Brain microvascular endothelial cell (primary cell): ENCODE data around the gene CHERP.

Experiments used
- DNase-seq: peaks from one replicate; pipeline ENCODE4 v3.0.0-alpha.2; 2020
- H3K27ac ChIP-seq: fragments of 250-450 bp; sonication (Bioruptor Pico); 2 replicates; pipeline ENCODE4 v1.5.1; 2020; ENCODE audit warnings: mild to moderate bottlenecking, moderate library complexity
- H3K27me3 ChIP-seq: fragments of 250-450 bp; sonication (Bioruptor Pico); replicated peaks from 2 replicates; pipeline ENCODE4 v1.5.1; 2020; ENCODE audit warnings: mild to moderate bottlenecking
- H3K36me3 ChIP-seq: fragments of 250-450 bp; sonication (Bioruptor Pico); replicated peaks from 2 replicates; pipeline ENCODE4 v1.5.1; 2020; ENCODE audit warnings: mild to moderate bottlenecking
- H3K4me3 ChIP-seq: 2 replicates; pipeline ENCODE4 v1.5.1; 2011; ENCODE audit warnings: low read depth, mild to moderate bottlenecking, control low read depth, low read length, moderate library complexity
- in situ Hi-C: cut with HindIII; loops from 2 replicates; pipeline ENCODE4 v1.10.0; 2017; ENCODE audit warnings: low sequenced_read_pairs, low pct_ligation_motif_present
- TF ChIP-seq, protein P1 (sequence below): IDR thresholded peaks from 2 replicates; pipeline ENCODE4 v1.5.1; 2011; ENCODE audit warnings: low read depth, mild to moderate bottlenecking, moderate library complexity, low read length, control low read depth, inconsistent platforms; ENCODE audit errors: missing control alignments

CHERP gene

DNA sequence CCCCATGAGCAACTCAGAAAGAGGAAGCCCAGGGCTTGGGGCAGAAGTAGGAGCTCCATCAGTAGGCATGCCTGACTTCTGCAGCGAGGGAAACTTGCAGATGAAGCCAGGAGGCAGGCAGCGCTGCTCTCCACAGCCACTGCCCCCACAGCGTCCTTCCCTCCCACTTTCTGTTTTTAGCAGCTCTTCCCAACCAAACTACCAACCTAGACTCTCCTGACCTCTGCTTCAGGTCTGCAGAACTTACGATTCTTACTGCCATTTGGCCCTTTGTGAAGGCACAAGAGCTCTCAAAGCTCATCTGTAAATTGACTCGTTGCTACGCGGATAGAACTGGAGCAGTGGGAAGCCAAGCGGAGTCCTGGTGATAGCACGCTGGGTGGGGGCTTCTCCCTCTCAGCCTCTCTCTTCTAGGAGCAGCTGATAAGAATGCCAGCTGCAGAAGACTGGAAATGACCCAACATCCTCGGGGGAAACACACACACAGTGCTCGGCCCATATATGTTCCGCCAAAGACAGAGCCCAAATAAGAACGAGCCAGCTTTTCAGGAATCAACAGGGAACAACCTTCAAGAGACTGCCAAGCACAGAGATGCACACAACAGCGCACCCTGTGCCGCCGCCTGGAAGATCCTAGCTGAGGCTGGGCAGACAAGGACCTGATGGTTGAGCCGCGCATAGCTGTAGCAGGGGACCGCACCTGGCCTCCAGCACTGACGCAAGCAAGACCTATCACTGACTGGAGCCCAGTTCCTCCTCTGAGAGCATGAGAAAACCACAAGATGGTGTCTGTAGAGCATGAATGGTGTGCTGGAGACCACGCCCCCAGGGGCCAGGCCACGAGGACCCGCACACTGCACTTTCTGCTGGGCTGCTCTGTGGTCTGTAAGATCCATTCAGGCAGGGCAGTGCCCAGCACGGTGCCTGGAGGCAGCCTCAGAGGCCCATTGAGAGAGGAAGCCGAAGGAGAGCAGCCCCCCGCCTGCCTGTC lies 45.9 kb upstream of the CHERP start:
- H3K27me3 ChIP-seq, result no peaks in the 10 kb centered on the region
- in situ Hi-C loops, result no loop called here
- H3K36me3 ChIP-seq, result no peaks in the 10 kb centered on the region
- no peak overlapping the region for H3K4me3 ChIP-seq
- no peak overlapping the region for H3K27ac ChIP-seq
- no peak for DNase-seq
- TF ChIP-seq, protein P1, sequence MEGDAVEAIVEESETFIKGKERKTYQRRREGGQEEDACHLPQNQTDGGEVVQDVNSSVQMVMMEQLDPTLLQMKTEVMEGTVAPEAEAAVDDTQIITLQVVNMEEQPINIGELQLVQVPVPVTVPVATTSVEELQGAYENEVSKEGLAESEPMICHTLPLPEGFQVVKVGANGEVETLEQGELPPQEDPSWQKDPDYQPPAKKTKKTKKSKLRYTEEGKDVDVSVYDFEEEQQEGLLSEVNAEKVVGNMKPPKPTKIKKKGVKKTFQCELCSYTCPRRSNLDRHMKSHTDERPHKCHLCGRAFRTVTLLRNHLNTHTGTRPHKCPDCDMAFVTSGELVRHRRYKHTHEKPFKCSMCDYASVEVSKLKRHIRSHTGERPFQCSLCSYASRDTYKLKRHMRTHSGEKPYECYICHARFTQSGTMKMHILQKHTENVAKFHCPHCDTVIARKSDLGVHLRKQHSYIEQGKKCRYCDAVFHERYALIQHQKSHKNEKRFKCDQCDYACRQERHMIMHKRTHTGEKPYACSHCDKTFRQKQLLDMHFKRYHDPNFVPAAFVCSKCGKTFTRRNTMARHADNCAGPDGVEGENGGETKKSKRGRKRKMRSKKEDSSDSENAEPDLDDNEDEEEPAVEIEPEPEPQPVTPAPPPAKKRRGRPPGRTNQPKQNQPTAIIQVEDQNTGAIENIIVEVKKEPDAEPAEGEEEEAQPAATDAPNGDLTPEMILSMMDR, result no peak

DNA sequence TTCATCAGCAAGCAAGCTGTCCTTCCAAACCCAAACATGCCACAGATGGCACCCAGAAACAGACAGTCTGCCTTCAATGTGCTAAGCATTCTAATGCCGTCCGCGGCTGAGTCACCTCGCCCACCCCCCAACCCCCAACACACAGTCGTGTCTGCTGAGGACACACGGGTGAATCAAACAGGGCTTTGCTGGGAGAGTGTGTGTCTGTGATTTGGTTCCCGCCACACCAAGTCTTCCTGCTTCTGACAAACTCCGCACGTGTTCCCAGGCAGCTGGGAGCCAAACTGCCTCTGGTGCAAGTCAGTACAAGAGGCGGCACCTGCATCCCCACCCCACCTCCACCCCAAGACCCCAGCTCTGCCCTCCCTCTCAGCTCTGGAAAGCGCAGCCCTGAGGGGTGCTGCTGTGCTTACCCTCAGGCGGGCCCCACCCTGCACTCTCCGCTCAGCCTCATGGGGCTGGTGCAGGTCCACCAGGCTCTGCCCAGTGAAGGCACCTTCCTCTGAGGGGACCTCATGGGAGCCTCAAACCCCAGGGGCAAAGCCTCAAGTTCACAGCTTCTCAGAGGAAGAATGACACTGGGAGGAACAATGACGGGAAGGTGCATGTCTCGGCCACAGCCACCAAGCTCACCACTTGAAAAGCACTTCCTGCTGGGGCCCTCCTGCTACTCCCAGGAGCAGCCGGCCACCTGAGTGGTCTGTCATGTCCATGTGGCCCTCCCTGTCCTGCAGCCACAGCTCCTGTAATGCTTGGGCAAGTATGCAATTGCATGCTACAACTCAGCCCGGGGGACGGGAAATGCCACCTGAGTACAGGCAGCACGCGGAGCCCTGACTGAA lies 45.0 kb upstream of the CHERP start:
- H3K36me3 ChIP-seq, result no peaks in the 10 kb centered on the region

DNA sequence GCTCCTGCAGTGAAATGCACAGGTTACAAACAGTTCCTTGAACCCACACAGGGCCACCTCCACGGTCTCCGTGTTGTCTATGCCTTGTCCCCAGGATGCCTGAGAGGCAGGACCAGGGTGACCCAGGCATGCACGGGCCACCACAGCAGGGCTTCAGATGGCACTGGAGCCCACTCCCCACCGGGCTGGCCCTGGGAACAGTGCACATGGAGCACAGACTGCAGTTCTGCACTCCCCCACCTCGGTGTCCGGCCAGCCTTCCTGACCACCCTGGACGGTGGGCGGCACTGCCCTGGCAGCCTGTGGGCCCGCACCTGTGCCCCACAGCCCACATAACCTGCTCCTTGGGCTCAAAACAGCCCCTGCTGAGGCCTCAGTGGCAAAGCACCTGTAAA lies 44.2 kb upstream of the CHERP start:
- TF ChIP-seq, protein P1, result no peak

More for the DNA sequence above, 45.0 kb upstream of the CHERP start:
- H3K27ac ChIP-seq, result no peak overlapping the region
- H3K27me3 ChIP-seq, result no peaks in the 10 kb centered on the region
- DNase-seq, result peak; percentile 59
- in situ Hi-C loops, result no loop called here
- H3K4me3 ChIP-seq, result no peak overlapping the region
- TF ChIP-seq, protein P1, result no peak

DNA sequence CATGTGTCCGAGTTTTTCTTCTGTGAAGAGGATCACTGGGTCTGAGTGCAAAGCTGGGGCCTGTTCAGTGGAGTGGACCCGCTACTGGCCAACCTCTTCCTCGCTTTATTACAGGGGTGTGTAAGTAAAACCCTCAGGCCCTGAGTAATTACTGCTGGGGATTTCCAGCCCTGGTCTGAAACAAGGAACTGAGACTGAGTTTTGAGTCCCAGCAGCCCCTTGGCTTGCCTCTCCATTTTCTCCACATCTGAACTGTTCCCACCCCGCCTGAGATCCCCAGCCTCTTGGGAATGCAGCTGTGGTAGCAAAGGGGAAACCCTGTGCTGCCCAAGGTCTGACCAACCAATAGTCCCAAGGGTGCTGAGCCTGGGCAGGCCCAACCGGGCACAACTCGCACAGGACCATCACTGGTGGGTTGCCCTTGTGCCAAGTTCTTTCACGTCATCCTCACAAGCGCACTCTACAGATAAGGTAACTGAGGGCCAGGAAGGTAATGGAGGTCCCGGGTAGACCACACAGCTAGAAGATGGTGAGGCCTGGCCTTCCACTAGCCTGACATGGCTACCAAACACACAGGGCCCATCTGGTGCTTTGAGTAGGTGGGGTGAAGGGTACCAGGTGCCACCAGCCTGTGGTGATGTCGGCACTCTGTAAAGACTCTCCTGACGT lies 43.7 kb upstream of the CHERP start:
- no peak overlapping the region for H3K27ac ChIP-seq
- no peaks in the 10 kb centered on the region for H3K27me3 ChIP-seq
- TF ChIP-seq, protein P1, result no peak
- no peak overlapping the region for H3K4me3 ChIP-seq
- in situ Hi-C loops, result no loop called here
- peaks cover 3% of the 10 kb centered on the region for H3K36me3 ChIP-seq
- no peak for DNase-seq

More for the DNA sequence above, 44.2 kb upstream of the CHERP start:
- H3K36me3 ChIP-seq, result peaks cover 3% of the 10 kb centered on the region
- no peaks in the 10 kb centered on the region for H3K27me3 ChIP-seq
- in situ Hi-C loops, result no loop called here
- H3K4me3 ChIP-seq, result no peak overlapping the region
- H3K27ac ChIP-seq, result no peak overlapping the region
- DNase-seq, result no peak

DNA sequence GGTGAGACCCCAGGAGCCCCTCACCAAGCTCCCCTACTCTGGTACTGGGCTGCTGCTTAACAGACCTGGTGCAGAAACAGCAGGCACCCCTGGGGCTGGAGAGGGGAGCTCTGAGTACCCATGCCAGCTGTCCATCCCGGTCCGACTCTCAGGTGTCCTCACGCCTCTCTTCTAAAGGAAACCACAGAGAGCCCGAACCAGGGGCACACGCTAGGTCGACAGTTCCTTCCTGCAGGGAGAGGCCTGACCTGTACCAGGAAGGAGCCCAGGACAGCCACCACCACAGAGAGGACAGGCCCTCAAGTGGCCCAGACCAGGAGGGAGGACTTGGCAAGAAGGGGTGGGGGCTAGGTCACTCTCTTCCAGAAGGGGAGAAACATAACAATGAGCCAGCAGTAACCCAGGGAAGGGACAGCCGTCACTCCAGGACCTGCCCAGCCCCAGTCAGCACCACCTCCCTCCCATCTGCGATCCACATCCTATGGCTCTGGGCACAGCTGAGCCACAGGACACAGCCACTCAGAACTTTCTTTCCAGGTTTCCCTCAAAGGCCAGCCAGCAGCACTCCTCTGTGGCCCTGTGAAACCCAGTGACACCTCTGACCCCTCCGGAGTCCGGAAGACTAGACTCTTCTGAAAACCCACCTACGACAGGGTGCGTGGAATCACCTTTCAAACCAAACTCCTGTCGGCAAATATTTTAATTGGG lies 43.0 kb upstream of the CHERP start:
- no peak for DNase-seq
- Histone ChIP-seq H3K36me3 (peaks cover 3% of the 10 kb centered on the region), H3K4me3 (no peak overlapping the region), H3K27ac (peak overlapping the region; percentile 71), H3K27me3 (no peaks in the 10 kb centered on the region)
- TF ChIP-seq, protein P1, result no peak
- in situ Hi-C loops, result no loop called here
